GM18867 (cell line): Measurements from ENCODE around the gene NELFA.
"Not testable (repeated sequence)": the region's sequence is repeated elsewhere in the genome, so short reads cannot be mapped to it uniquely, and the experiment has no call there.

Source experiments
- ATAC-seq: cut with Tn5 transposase; IDR thresholded peaks from one replicate; pipeline ENCODE4 v1.9.1; 2021; ENCODE audit warnings: mild to moderate bottlenecking, moderate library complexity; ENCODE audit not compliant: unreplicated experiment

Gene NELFA

GRCh38 chr4:1994938-1995337, 13.8 kb downstream of the NELFA start:
- no peak for ATAC-seq

GRCh38 chr4:1993718-1994516, 14.9 kb downstream of the NELFA start:
- not testable (repeated sequence) for ATAC-seq

GRCh38 chr4:1993169-1993516, 15.6 kb downstream of the NELFA start:
- no peak for ATAC-seq

GRCh38 chr4:1992468-1993168, 16.2 kb downstream of the NELFA start:
- no peak for ATAC-seq

- ATAC-seq: no peak
Measured at GRCh38 chr4:1991596-1992434, 17.0 kb downstream of the NELFA start.

- ATAC-seq: no peak
Measured at GRCh38 chr4:1991087-1991486, 17.7 kb downstream of the NELFA start.

- ATAC-seq: no peak
Measured at GRCh38 chr4:1990676-1991075, 18.1 kb downstream of the NELFA start.

- no peak for ATAC-seq
Measured at GRCh38 chr4:1990348-1990645, 18.5 kb downstream of the NELFA start.

GRCh38 chr4:1989533-1990347, 19.0 kb downstream of the NELFA start:
- no peak for ATAC-seq

- no peak for ATAC-seq
Measured at GRCh38 chr4:1988327-1988724, 20.4 kb downstream of the NELFA start.

GRCh38 chr4:1987721-1988326, 20.9 kb downstream of the NELFA start:
- ATAC-seq: no peak

- no peak for ATAC-seq
Measured at GRCh38 chr4:1987296-1987695, 21.5 kb downstream of the NELFA start.

GRCh38 chr4:1986578-1987210, 22.1 kb downstream of the NELFA start:
- no peak for ATAC-seq

GRCh38 chr4:1985780-1986577, 22.8 kb downstream of the NELFA start:
- no peak for ATAC-seq

GRCh38 chr4:1985294-1985693, 23.5 kb downstream of the NELFA start:
- no peak for ATAC-seq

- ATAC-seq: no peak
Measured at GRCh38 chr4:1984406-1985191, 24.2 kb downstream of the NELFA start.

GRCh38 chr4:1983846-1984405, 24.8 kb downstream of the NELFA start:
- ATAC-seq: no peak
